PC-9 (cell line): ENCODE results near the gene ZNF354C.

ENCODE experiments used
- CTCF ChIP-seq: fragments of 200-600 bp; sonication (generic); conservative IDR thresholded peaks from 2 replicates; pipeline ENCODE4 v1.6.1; 2017; ENCODE audit warnings: mixed run types, antibody characterized with exemption, mild to moderate bottlenecking, moderate library complexity
- EZH2 ChIP-seq: fragments of 200-600 bp; sonication (generic); IDR thresholded peaks from 2 replicates; pipeline ENCODE4 v1.8.0; 2017; ENCODE audit warnings: antibody characterized with exemption, low read depth

GRCh38 chr5:179129607-179130071, 69.5 kb downstream of the ZNF354C start:
- TF ChIP-seq CTCF (no peak), EZH2 (no peak)
